IMR-90 (cell line): Measurements from ENCODE around the gene C3AR1. TPM values are rescaled to one million over a fixed set of nuclear protein-coding genes. Genes with fewer than 3 reads are reported as not detected.

Experiments used
- ATAC-seq: fragments of 200-7000 bp; cut with Tn5 transposase; 2 replicates; pipeline ENCODE4 v1.9.1; 2020; ENCODE audit warnings: low read depth, mild to moderate bottlenecking, moderate library complexity
- BruUV-seq: library from RNA; stranded (reverse); fragments of 400-500 nt; replicated peaks from 2 replicates; lab custom pipeline; 2021; lab: Mats Ljungman, UMichigan
- CTCF ChIA-PET: fragments of 300-600 bp; formaldehyde crosslinking; extraction: SDS; loops from one replicate; lab custom pipeline; 2021; ENCODE audit warnings: antibody characterized with exemption; lab: Yijun Ruan, JAX
- POLR2A ChIA-PET: fragments of 300-600 bp; sonication (Branson Sonifier 250); formaldehyde crosslinking; loops from one replicate; lab custom pipeline; 2022; ENCODE audit warnings: antibody characterized with exemption; ENCODE audit not compliant: unreplicated experiment; lab: Charles Lee
- DNase-seq: peaks from one replicate; pipeline ENCODE4 v3.0.0; 2013
- H2AFZ ChIP-seq: replicated peaks from 2 replicates; pipeline ENCODE3; 2013; ENCODE audit warnings: low read length, mild to moderate bottlenecking; ENCODE audit not compliant: poor library complexity
- H2AK5ac ChIP-seq: 2 replicates; pipeline ENCODE4 v1.6.1; 2013; ENCODE audit warnings: low read depth, low read length, inconsistent platforms
- H2AK9ac ChIP-seq: replicated peaks from 2 replicates; pipeline ENCODE3; 2013; ENCODE audit warnings: mild to moderate bottlenecking, low read depth, low read length, moderate library complexity; ENCODE audit not compliant: poor library complexity
- H2BK120ac ChIP-seq: 2 replicates; pipeline ENCODE4 v1.6.1; 2013; ENCODE audit warnings: low read depth, low read length, inconsistent platforms
- H2BK15ac ChIP-seq: 3 replicates; pipeline ENCODE4 v1.6.1; 2013; ENCODE audit warnings: low read depth, low read length, inconsistent platforms
- H2BK20ac ChIP-seq: 2 replicates; pipeline ENCODE4 v1.6.1; 2013; ENCODE audit warnings: low read depth, mild to moderate bottlenecking, inconsistent platforms, low read length, moderate library complexity
- H2BK5ac ChIP-seq: 2 replicates; pipeline ENCODE4 v1.6.1; 2013; ENCODE audit warnings: mild to moderate bottlenecking, low read depth, low read length, inconsistent platforms; ENCODE audit not compliant: poor library complexity, severe bottlenecking
- H3K14ac ChIP-seq: replicated peaks from 2 replicates; pipeline ENCODE4 v1.6.1; 2013; ENCODE audit warnings: low read depth, low read length, inconsistent platforms
- H3K18ac ChIP-seq: 2 replicates; pipeline ENCODE4 v1.6.1; 2013; ENCODE audit warnings: low read depth, low read length, control low read depth
- H3K23ac ChIP-seq: 2 replicates; pipeline ENCODE4 v1.6.1; 2013; ENCODE audit warnings: low read depth, low read length, inconsistent platforms
- H3K27ac ChIP-seq: 2 replicates; pipeline ENCODE4 v1.5.1; 2013; ENCODE audit warnings: mild to moderate bottlenecking, control low read depth, low read length; ENCODE audit not compliant: insufficient read depth
- H3K27me3 ChIP-seq: 2 replicates; pipeline ENCODE4 v1.6.1; 2013; ENCODE audit warnings: low read length; ENCODE audit not compliant: control insufficient read depth, insufficient read depth
- H3K36me3 ChIP-seq: 2 replicates; pipeline ENCODE4 v1.6.1; 2013; ENCODE audit warnings: low read length, mixed read lengths; ENCODE audit not compliant: control insufficient read depth, insufficient read depth
- H3K4ac ChIP-seq: 2 replicates; pipeline ENCODE4 v1.6.1; 2013; ENCODE audit warnings: low read depth, low read length, inconsistent platforms
- H3K4me1 ChIP-seq: 2 replicates; pipeline ENCODE4 v1.6.1; 2013; ENCODE audit warnings: low read length, mixed read lengths; ENCODE audit not compliant: control insufficient read depth, insufficient read depth
- H3K4me2 ChIP-seq: 2 replicates; pipeline ENCODE4 v1.6.1; 2013; ENCODE audit warnings: low read depth, mild to moderate bottlenecking, control low read depth, low read length, moderate library complexity
- H3K4me3 ChIP-seq: 2 replicates; pipeline ENCODE4 v1.5.1; 2013; ENCODE audit warnings: low read depth, mild to moderate bottlenecking, control low read depth, low read length, moderate library complexity; ENCODE audit not compliant: insufficient read depth
- H3K56ac ChIP-seq: 2 replicates; pipeline ENCODE4 v1.6.1; 2013; ENCODE audit warnings: low read length, inconsistent platforms; ENCODE audit not compliant: insufficient read depth; ENCODE audit errors: extremely low read depth
- H3K79me1 ChIP-seq, 2 experiments: 2 replicates each; pipeline ENCODE4 v1.6.1; 2013; ENCODE audit warnings: low read length in 2 of 2, inconsistent platforms in 1 of 2, low read depth in 1 of 2
- H3K9ac ChIP-seq: 2 replicates; pipeline ENCODE4 v1.6.1; 2013; ENCODE audit warnings: low read depth, low read length, control low read depth
- H3K9me1 ChIP-seq: 2 replicates; pipeline ENCODE4 v1.6.1; 2013; ENCODE audit warnings: low read length, inconsistent platforms; ENCODE audit not compliant: insufficient read depth
- H3K9me3 ChIP-seq: 2 replicates; pipeline ENCODE4 v1.6.1; 2013; ENCODE audit warnings: low read length; ENCODE audit not compliant: control insufficient read depth, insufficient read depth
- H4K20me1 ChIP-seq: 2 replicates; pipeline ENCODE4 v1.6.1; 2013; ENCODE audit warnings: low read length, inconsistent platforms; ENCODE audit not compliant: insufficient read depth
- H4K5ac ChIP-seq: 2 replicates; pipeline ENCODE4 v1.6.1; 2013; ENCODE audit warnings: mild to moderate bottlenecking, low read depth, low read length, control low read depth
- H4K8ac ChIP-seq, 2 experiments: 2 replicates each; pipeline ENCODE4 v1.6.1; 2013; ENCODE audit warnings: low read depth in 2 of 2, low read length in 2 of 2, control low read depth in 1 of 2, inconsistent platforms in 1 of 2
- H4K91ac ChIP-seq: 2 replicates; pipeline ENCODE4 v1.6.1; 2013; ENCODE audit warnings: low read depth, low read length, inconsistent platforms; ENCODE audit not compliant: insufficient read depth
- CHD1 ChIP-seq: IDR thresholded peaks from 2 replicates; pipeline ENCODE4 v1.6.1; 2012; ENCODE audit warnings: low read depth, low read length, improper control_type of control experiment
- ELK1 ChIP-seq: fragments of 150-350 bp; IDR thresholded peaks from 2 replicates; pipeline ENCODE4 v1.6.1; 2016; ENCODE audit warnings: low read depth, mild to moderate bottlenecking, low read length, moderate library complexity, borderline replicate concordance
- FOS ChIP-seq: fragments of 150-350 bp; IDR thresholded peaks from 2 replicates; pipeline ENCODE4 v1.6.1; 2016; ENCODE audit warnings: low read depth, low read length
- MAFK ChIP-seq: IDR thresholded peaks from 2 replicates; pipeline ENCODE4 v1.6.1; 2012; ENCODE audit warnings: low read depth, low read length, improper control_type of control experiment
- RAD21 ChIP-seq: IDR thresholded peaks from 2 replicates; pipeline ENCODE4 v1.6.1; 2012; ENCODE audit warnings: low read length, improper control_type of control experiment
- RFX5 ChIP-seq: IDR thresholded peaks from 2 replicates; pipeline ENCODE4 v1.8.0; 2012; ENCODE audit warnings: low read depth, mild to moderate bottlenecking, low read length, moderate library complexity
- SMC3 ChIP-seq: fragments of 150-350 bp; IDR thresholded peaks from 2 replicates; pipeline ENCODE4 v1.6.1; 2016; ENCODE audit warnings: low read depth, mild to moderate bottlenecking, antibody characterized with exemption, low read length, moderate library complexity
- whole genome bisulfite sequencing, 2 experiments: methylation state at CpG; one replicate each; pipeline versions ENCODE4 v1.1.5 to v1.1.7; 2013; ENCODE audit warnings: missing lambda C conversion rate in 2 of 2; ENCODE audit not compliant: insufficient read length in 1 of 2; ENCODE audit errors: extremely low coverage in 2 of 2; 5-methylcytosine and 5-hydroxymethylcytosine counted together
- dilution Hi-C: fragments of 300-500 bp; cut with HindIII; formaldehyde crosslinking; loops from one replicate; pipeline ENCODE4 v1.14.3; 2018; ENCODE audit warnings: low sequenced_read_pairs; ENCODE audit not compliant: unreplicated experiment
- in situ Hi-C: fragments of 300-500 bp; cut with MboI; formaldehyde crosslinking; loops from 3 replicates; pipeline ENCODE4 v1.14.3; 2019; ENCODE audit warnings: low sequenced_read_pairs, inconsistent platforms, mixed read lengths
- intact Hi-C: fragments of 100-400 bp; cut with micrococcal nuclease; formaldehyde crosslinking; loops from 2 replicates; pipeline ENCODE4 v1.10.0; 2022
- polyA plus RNA-seq, 3 experiments: library from polyadenylated mRNA; depleted of rRNA; stranded (reverse); fragments of >200 nt; gene quantifications; 2 replicates each; pipeline ENCODE4 v1.2.3, GENCODE V29; 2012; ENCODE audit warnings: low replicate concordance in 1 of 3
- total RNA-seq: library from RNA; depleted of rRNA; stranded (reverse); fragments of >200 nt; gene quantifications from 2 replicates; pipeline ENCODE4 v1.2.3, GENCODE V29; 2012

The C3AR1 gene
- total and polyA plus RNA-seq, 2 of the 4 experiments (the other 2 are of a cell fraction): 0.31 to 0.36 TPM

- Histone ChIP-seq H3K27me3 (no peaks in the 10 kb centered on the region), H2AK9ac (no peak overlapping the region), H3K4me3 (no peak overlapping the region), H2BK15ac (no peak overlapping the region), H2AK5ac (no peak overlapping the region), H2BK20ac (no peak overlapping the region), H3K36me3 (no peaks in the 10 kb centered on the region), H3K9ac (no peak overlapping the region), H3K4ac (no peak overlapping the region), H3K14ac (no peak overlapping the region), H3K79me1 (peaks cover 0 to 3% of the 10 kb centered on the region in 2 experiments; a peak in 2 of 4 replicates), H3K9me1 (no peaks in the 10 kb centered on the region; the same call in 1 of the 2 replicates), H3K18ac (no peak overlapping the region), H2AFZ (no peak overlapping the region), H2BK5ac (no peak overlapping the region), H3K56ac (no peak overlapping the region), H2BK120ac (no peak overlapping the region), H4K5ac (no peak overlapping the region), H3K4me1 (peaks cover 4% of the 10 kb centered on the region), H3K9me3 (no peaks in the 10 kb centered on the region), H4K8ac (no peak overlapping the region), H3K23ac (no peak overlapping the region), H4K20me1 (no peaks in the 10 kb centered on the region), H4K91ac (no peak overlapping the region), H3K4me2 (no peak overlapping the region), H3K27ac (no peak overlapping the region)
- ChIA-PET POLR2A (no interaction called here), CTCF (interaction anchor here (1.4 kb wide), 1 partner anchor 31 kb away, joined by 4 read pairs; no protein-coding TSS in a partner anchor)
- DNase-seq (no peak), ATAC-seq (no peak)
- no TSS peak for BruUV-seq
- TF ChIP-seq FOS (no peak), MAFK (no peak), RFX5 (no peak), RAD21 (no peak), SMC3 (no peak), ELK1 (no peak), CHD1 (no peak)
- no CpG with 5 or more reads among the region's 4 CpGs for WGBS, 2 experiments
- dilution Hi-C loops: no loop called here
- intact Hi-C loops: loop anchor here (5.0 kb wide), 1 partner anchor 214 kb away; no protein-coding TSS in a partner anchor
- in situ Hi-C loops: loop anchor here (5.0 kb wide), 1 partner anchor 34 kb away; no protein-coding TSS in a partner anchor
These were observed 10.2 kb upstream of the C3AR1 start for GRCh38 chr12:8076366-8076765.
